Stimulated activated CD8-positive, alpha-beta memory T cell treated with anti-CD3 and anti-CD28 coated beads, Interleukin-7, amount 100 ng/mL, for 4 hours (primary cell): ENCODE results near the gene ENTHD1.

Experiments
- DNase-seq, 2 donors: peaks; one replicate each; pipeline ENCODE4 v3.0.0-alpha.2; 2020; ENCODE audit warnings: low read depth in 2 of 2

Gene ENTHD1

GRCh38 chr22:39715778-39716495 lies 177.6 kb downstream of the ENTHD1 start:
- DNase-seq: no peak

GRCh38 chr22:39714321-39714720 lies 179.2 kb downstream of the ENTHD1 start:
- no peak for DNase-seq

DNA sequence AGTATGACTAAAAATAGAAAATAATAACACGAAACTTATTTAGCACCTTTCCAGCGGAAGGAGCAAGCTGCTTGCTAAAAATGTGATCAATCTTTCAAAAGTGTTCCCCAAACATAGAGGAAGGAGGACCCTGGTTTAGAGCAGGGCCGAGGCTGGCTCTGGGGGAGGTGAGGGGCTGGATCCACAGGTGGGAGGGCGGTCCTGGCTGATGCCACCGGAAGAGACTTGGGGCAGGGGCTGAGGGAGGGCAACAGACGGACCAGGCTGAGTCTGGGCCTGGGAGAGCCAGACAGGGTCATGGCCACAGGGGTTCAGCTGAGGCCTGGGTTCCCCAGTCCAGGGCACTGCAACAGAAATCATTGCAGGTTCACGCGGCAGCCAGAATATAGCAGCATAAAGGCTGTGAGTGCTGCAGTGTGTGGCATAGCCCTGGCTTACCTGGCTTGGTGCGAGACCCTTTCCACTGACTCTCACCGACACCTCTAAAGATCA lies 179.7 kb downstream of the ENTHD1 start:
- no peak for DNase-seq

- DNase-seq: no peak
These were observed 180.6 kb downstream of the ENTHD1 start for GRCh38 chr22:39712751-39713525.

GRCh38 chr22:39712081-39712480 lies 181.5 kb downstream of the ENTHD1 start:
- DNase-seq: no peak

DNA sequence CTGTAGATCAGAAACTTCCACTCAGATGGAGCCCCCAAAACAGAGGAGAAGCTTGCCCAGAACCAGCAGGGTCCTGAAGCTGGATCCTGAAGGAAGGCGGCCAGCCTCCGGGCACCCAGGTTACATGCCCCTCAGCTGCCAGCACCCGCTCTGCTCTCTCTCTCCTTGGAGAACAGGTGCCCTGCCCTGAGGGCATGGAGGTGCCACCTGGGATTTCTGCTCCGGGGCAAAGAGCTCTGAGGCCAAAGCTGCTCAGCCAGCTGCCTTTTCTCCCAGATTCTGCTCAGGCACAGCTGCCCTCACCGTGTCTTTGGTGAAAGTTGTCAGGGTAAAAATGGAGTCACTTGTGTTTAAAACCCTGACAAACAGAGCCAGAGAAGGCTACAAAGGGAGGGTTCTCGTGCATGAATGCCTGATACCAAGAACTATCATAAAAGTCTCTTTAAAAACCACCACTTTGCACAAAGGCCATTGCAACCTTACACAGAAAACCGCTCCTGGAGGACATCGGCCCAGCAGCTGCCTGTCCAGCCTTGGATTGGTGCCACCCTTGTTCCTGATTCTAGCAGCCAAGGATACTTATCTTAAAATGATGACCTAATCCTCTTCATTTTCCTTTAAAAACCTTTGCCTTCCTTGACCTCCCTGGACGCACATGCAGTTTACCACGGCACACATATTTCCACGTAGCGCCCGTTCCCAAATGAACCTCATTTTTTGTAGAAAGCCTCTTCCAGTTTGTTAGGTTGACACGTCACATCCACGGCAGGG lies 183.0 kb downstream of the ENTHD1 start:
- no peak for DNase-seq

DNA sequence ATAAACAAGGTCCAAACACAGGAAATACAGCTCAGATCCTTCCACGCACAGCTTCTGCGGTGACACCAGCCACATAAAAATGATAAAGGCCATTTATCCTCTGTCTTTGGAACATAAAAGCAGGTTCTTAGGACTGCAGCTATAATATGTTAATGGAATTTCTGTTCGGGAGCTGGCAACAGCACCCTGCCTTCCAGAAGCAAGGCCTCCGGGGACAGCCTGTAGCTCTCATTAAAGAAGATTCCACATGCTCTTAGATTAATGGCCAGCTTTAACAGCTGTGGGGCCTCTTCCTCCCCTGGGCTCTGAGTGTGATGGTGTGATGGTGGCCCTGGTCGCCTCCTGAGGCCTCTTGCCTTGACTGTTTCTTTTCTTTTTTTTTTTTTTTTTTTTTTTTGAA lies 185.7 kb downstream of the ENTHD1 start:
- no peak for DNase-seq

DNA sequence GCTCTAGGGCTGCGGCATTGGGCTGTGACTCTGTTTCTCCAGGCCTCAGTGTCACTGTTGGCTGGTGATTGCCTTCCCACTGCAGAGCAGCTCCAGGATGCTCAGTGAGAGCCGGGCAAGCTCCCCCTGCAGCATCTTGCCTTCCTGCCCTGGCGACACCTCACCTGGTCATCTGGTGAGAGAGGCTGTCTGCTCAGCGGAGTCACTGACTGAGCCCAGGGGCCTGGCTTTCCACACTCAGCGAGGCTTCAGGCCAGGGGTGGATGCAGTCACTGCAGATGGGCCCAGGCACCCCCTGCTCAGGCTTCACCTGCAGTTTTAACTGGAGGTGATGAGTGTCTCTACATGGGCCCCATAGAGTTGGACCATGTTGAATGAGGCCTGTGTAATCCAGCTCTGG lies 186.2 kb downstream of the ENTHD1 start:
- DNase-seq: no peak

GRCh38 chr22:39706376-39707140 lies 187.0 kb downstream of the ENTHD1 start:
- no peak for DNase-seq

- DNase-seq: no peak
These were observed 188.2 kb downstream of the ENTHD1 start for GRCh38 chr22:39705386-39705785.

DNA sequence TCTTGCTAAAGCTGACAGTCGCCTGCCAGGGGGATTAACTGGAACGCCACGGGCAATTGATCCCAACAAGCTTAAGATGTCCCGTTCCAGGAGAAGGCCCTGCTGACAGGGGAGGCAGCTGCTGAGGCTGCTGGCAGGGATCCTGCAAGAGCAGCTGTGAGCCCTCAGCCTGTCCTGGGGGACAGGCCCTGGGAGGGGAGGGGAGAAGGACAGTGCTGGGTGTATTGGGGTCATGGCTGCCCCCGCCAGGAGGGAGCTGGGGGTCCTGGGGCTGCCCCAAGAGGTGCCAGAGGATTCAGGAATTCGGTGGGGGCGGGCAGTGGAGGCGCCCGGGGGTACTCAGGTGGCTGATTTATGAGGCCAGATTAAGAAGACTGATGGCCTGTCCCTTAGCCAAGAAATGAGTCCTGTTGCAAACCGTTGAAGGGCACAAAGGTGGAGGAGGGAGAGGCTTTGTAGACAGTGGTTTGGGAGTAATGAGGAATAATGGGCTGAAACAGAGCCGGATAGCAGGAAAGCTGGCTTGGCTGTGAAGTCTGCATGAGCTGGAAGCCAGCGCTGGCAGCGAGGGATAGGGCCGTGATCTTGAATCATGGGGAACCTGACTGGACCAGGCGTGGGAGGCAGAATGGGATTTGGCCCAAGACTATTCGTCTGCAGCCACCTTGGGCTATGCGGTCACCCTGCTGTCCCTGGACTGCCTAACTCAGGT lies 189.5 kb downstream of the ENTHD1 start:
- DNase-seq: no peak

DNA sequence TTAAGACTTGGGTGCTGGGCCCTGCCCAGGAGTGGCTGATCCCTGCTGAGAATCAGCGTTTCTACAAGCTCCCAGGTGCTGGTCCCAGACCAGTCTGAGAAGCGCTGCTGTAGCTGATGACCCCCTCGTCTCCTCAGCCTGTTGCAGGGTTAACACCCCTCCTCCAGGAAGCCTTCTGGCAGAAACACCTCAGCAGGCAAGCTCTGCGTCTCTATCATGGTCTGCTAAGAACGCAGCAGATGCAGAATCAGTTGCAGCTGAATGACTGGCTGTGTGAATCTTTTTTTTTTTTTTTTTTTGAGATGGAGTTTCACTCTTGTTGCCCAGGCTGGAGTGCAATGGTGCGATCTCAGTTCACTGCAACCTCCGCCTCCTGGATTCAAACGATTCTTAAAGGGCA lies 190.5 kb downstream of the ENTHD1 start:
- DNase-seq: no peak

DNA sequence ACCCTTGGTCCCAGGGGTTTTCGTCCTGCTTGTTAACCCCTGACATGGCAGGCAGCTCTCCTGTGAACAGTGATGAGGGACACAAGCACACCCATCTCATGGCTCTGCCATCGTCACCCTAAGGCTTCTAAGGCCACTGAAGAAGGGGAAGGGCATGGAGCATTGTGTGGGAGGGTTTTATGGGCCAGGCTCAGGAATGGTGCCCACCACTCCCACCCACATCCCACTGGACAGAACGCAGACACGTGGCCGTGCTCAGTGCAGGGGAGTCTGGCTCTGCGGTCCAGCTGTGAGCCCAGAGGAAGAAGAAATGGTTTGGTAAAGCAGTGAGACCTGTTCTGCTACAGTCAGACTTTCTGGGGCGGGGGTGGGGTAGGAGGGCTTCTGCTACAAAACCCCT lies 193.0 kb downstream of the ENTHD1 start:
- DNase-seq: no peak

- no peak for DNase-seq
These were observed 193.8 kb downstream of the ENTHD1 start for GRCh38 chr22:39699631-39700360.

DNA sequence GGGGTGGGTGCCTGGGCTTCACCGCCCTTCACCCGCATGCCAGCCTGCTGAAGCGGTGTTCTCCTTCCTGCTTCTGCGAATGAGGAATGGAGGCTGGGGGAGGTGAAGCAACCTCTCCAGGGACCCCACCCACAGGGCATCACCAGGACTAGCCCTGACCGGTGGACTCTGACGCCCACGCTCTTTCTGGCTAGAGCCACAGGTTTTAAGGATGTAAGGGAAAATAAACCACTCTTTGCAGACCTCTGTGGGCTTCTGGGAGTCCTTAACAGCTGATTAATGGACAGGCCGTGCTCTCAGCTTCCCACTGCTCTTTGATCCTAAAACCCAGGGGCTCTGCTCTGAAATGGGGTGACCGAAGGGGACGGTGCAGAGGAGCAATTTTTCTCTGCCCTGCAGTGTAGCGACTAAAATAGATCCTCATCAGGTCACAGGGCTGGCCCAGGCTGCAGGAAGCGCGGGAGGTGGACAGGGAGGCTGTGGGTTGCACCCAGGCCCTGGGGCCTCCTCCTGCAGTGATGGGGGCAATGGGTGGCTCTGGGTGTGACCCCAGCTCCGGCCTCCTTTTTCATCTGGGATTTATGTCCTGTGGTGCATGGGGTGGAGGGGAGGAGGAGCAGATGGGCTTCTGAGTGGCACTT lies 195.7 kb downstream of the ENTHD1 start:
- no peak for DNase-seq

DNA sequence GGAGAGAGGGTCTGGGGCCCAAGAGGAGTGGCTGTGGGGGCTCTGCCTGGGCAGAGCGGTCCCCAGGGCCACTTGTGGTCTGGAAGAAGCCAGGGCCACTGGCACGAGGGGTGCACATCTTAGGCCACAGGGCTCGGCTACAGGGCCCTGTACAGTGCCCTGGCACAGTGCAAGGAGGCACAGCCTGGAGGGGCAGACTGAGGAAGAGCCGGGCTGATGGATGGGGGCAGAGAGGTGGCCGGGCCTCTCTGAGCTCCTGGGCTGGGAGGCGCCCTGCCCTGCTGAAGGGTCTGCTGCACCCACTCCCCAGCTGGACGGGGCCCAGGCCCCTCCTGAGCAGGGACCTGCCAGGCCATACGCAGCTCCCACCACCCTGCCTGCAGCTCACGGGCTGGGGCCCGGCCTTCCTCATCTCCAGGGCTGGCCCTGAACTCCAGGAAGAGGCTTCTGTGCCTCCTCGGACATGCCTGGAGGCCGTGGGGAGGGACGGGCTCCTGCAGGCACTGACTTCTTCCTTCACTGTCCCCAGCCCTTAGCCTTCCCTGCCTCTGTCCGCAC lies 199.5 kb downstream of the ENTHD1 start:
- no peak for DNase-seq
